WTC11 (cell line): ENCODE data around the gene C1orf198. TPM values are rescaled to one million over a fixed set of nuclear protein-coding genes. Genes with fewer than 3 reads are reported as not detected.

Source experiments
- ATAC-seq: fragments of 200-7000 bp; cut with Tn5 transposase; 2 replicates; pipeline ENCODE4 v1.10.0; 2021; ENCODE audit warnings: mild to moderate bottlenecking, moderate library complexity
- CTCF ChIA-PET: fragments of 300-600 bp; sonication (Branson Sonifier 250); formaldehyde crosslinking; loops from one replicate; lab custom pipeline; 2021; ENCODE audit warnings: antibody characterized with exemption; lab: Charles Lee
- POLR2A ChIA-PET: fragments of 350-600 bp; sonication (Branson Sonifier 250); formaldehyde crosslinking; loops from one replicate; lab custom pipeline; 2021; ENCODE audit warnings: antibody characterized with exemption; lab: Charles Lee
- DNase-seq: peaks from one replicate; pipeline ENCODE4 v3.0.0; 2021; ENCODE audit warnings: low spot score
- H3K27ac Mint-ChIP-seq: 2 replicates; pipeline ENCODE4 v1.8.0; 2021; ENCODE audit warnings: mixed read lengths
- H3K27me3 Mint-ChIP-seq: 2 replicates; pipeline ENCODE4 v1.8.0; 2021; ENCODE audit warnings: low read depth, mild to moderate bottlenecking, moderate library complexity, mixed read lengths
- H3K36me3 Mint-ChIP-seq: 2 replicates; pipeline ENCODE4 v1.8.0; 2021; ENCODE audit warnings: mixed read lengths
- H3K4me1 Mint-ChIP-seq: 2 replicates; pipeline ENCODE4 v1.8.0; 2022; ENCODE audit warnings: mixed read lengths
- H3K4me3 Mint-ChIP-seq: 2 replicates; pipeline ENCODE4 v1.8.0; 2021; ENCODE audit warnings: mild to moderate bottlenecking, moderate library complexity, mixed read lengths
- H3K9me3 Mint-ChIP-seq: 2 replicates; pipeline ENCODE4 v1.8.0; 2021; ENCODE audit warnings: mixed read lengths
- ATF1 ChIP-seq: sonication (generic); formaldehyde crosslinking; IDR thresholded peaks from 2 replicates; pipeline ENCODE4 v1.8.1; 2023; ENCODE audit warnings: mild to moderate bottlenecking, moderate library complexity, missing genetic modification reagents
- ATF3 ChIP-seq: sonication (generic); formaldehyde crosslinking; conservative IDR thresholded peaks from 2 replicates; pipeline ENCODE4 v1.8.1; 2022; ENCODE audit warnings: mild to moderate bottlenecking, missing genetic modification reagents
- CREM ChIP-seq: sonication (generic); formaldehyde crosslinking; IDR thresholded peaks from 2 replicates; pipeline ENCODE4 v1.8.1; 2022; ENCODE audit warnings: mild to moderate bottlenecking, missing genetic modification reagents, moderate library complexity
- ELF4 ChIP-seq: sonication (generic); formaldehyde crosslinking; IDR thresholded peaks from 2 replicates; pipeline ENCODE4 v1.8.1; 2022; ENCODE audit warnings: low read depth, mild to moderate bottlenecking, moderate library complexity, missing genetic modification reagents
- ESRRA ChIP-seq: sonication (generic); formaldehyde crosslinking; IDR thresholded peaks from 2 replicates; pipeline ENCODE4 v1.8.1; 2022; ENCODE audit warnings: mild to moderate bottlenecking, missing genetic modification reagents, borderline replicate concordance
- FOXJ3 ChIP-seq: sonication (generic); formaldehyde crosslinking; IDR thresholded peaks from 2 replicates; pipeline ENCODE4 v1.9.0; 2021; ENCODE audit warnings: missing genetic modification reagents, mild to moderate bottlenecking, borderline replicate concordance
- FOXK1 ChIP-seq: sonication (generic); formaldehyde crosslinking; IDR thresholded peaks from 2 replicates; pipeline ENCODE4 v1.8.0; 2022; ENCODE audit warnings: mild to moderate bottlenecking, moderate library complexity, missing genetic modification reagents
- GABPB1 ChIP-seq: sonication (generic); formaldehyde crosslinking; IDR thresholded peaks from 2 replicates; pipeline ENCODE4 v1.8.1; 2023; ENCODE audit warnings: mild to moderate bottlenecking, missing genetic modification reagents
- GTF2I ChIP-seq: fragments of 250-450 bp; sonication (Bioruptor Pico); conservative IDR thresholded peaks from 2 replicates; pipeline ENCODE4 v1.4.0; 2021; ENCODE audit warnings: mild to moderate bottlenecking
- HMGA2 ChIP-seq: fragments of 250-450 bp; sonication (Bioruptor Pico); IDR thresholded peaks from 2 replicates; pipeline ENCODE4 v1.4.0; 2021; ENCODE audit warnings: mild to moderate bottlenecking, moderate library complexity
- JAZF1 ChIP-seq: fragments of 250-450 bp; sonication (Bioruptor Pico); IDR thresholded peaks from 2 replicates; pipeline ENCODE4 v1.9.0; 2021; ENCODE audit warnings: moderate library complexity, mild to moderate bottlenecking, inconsistent platforms
- MYBL2 ChIP-seq: sonication (generic); formaldehyde crosslinking; IDR thresholded peaks from 2 replicates; pipeline ENCODE4 v1.8.1; 2023; ENCODE audit warnings: mild to moderate bottlenecking, moderate library complexity, missing genetic modification reagents
- NFATC4 ChIP-seq: fragments of 250-450 bp; sonication (Bioruptor Pico); IDR thresholded peaks from 2 replicates; pipeline ENCODE4 v1.9.0; 2021; ENCODE audit warnings: mild to moderate bottlenecking
- PREB ChIP-seq: sonication (generic); formaldehyde crosslinking; IDR thresholded peaks from 2 replicates; pipeline ENCODE4 v1.8.1; 2022; ENCODE audit warnings: mild to moderate bottlenecking, missing genetic modification reagents, moderate library complexity, borderline replicate concordance
- SMAD3 ChIP-seq: sonication (generic); formaldehyde crosslinking; IDR thresholded peaks from 2 replicates; pipeline ENCODE4 v1.8.0; 2022; ENCODE audit warnings: missing genetic modification reagents, mild to moderate bottlenecking, borderline replicate concordance
- STAT6 ChIP-seq: sonication (generic); formaldehyde crosslinking; conservative IDR thresholded peaks from 2 replicates; pipeline ENCODE4 v1.8.1; 2023; ENCODE audit warnings: mild to moderate bottlenecking, low read depth, missing genetic modification reagents, moderate library complexity
- ZBTB21 ChIP-seq: sonication (generic); formaldehyde crosslinking; IDR thresholded peaks from 2 replicates; pipeline ENCODE4 v1.8.1; 2023; ENCODE audit warnings: mild to moderate bottlenecking, missing genetic modification reagents, borderline replicate concordance
- ZMAT4 ChIP-seq: fragments of 250-450 bp; sonication (Bioruptor Pico); IDR thresholded peaks from 2 replicates; pipeline ENCODE4 v1.9.0; 2021; ENCODE audit warnings: mild to moderate bottlenecking
- ZNF138 ChIP-seq: sonication (generic); formaldehyde crosslinking; conservative IDR thresholded peaks from 2 replicates; pipeline ENCODE4 v1.8.1; 2022; ENCODE audit warnings: mild to moderate bottlenecking, moderate library complexity, missing genetic modification reagents
- ZNF232 ChIP-seq: sonication (generic); formaldehyde crosslinking; IDR thresholded peaks from 2 replicates; pipeline ENCODE4 v1.8.0; 2022; ENCODE audit warnings: mild to moderate bottlenecking, missing genetic modification reagents
- ZNF263 ChIP-seq: sonication (generic); formaldehyde crosslinking; IDR thresholded peaks from 2 replicates; pipeline ENCODE4 v1.8.1; 2022; ENCODE audit warnings: low read depth, mild to moderate bottlenecking, moderate library complexity, missing genetic modification reagents
- ZNF396 ChIP-seq: fragments of 250-450 bp; sonication (Bioruptor Pico); IDR thresholded peaks from 2 replicates; pipeline ENCODE4 v1.8.0; 2021; ENCODE audit warnings: mild to moderate bottlenecking, moderate library complexity, borderline replicate concordance
- ZNF416 ChIP-seq: fragments of 250-450 bp; sonication (Bioruptor Pico); IDR thresholded peaks from 2 replicates; pipeline ENCODE4 v1.9.0; 2021; ENCODE audit warnings: mild to moderate bottlenecking, inconsistent platforms
- ZNF423 ChIP-seq: fragments of 250-450 bp; sonication (Bioruptor Pico); IDR thresholded peaks from 2 replicates; pipeline ENCODE4 v2.1.2; 2022; ENCODE audit warnings: mild to moderate bottlenecking, moderate library complexity
- ZNF512 ChIP-seq: sonication (generic); formaldehyde crosslinking; IDR thresholded peaks from 2 replicates; pipeline ENCODE4 v1.8.1; 2022; ENCODE audit warnings: missing genetic modification reagents, borderline replicate concordance
- total RNA-seq: library from RNA; stranded (reverse); gene quantifications from 3 replicates; pipeline ENCODE4 v1.2.3, GENCODE V29; 2021

C1orf198 gene
- total RNA-seq, 1 experiment from 2014 or later, result 26.9 TPM

GRCh38 chr1:230857077-230857476, 11.2 kb downstream of the C1orf198 start:
- no peak overlapping the region for H3K4me3 Mint-ChIP-seq
- 0 out of 2 replicates have a peak overlapping the region, but pooled peaks have one; percentile 7 for H3K27ac Mint-ChIP-seq
- peaks cover 25% of the 10 kb centered on the region for H3K4me1 Mint-ChIP-seq
- H3K36me3 Mint-ChIP-seq, result peaks cover 37% of the 10 kb centered on the region
- no peaks in the 10 kb centered on the region for H3K27me3 Mint-ChIP-seq
- no peak for TF ChIP-seq ZNF138
- no peak for TF ChIP-seq ZNF263 (CRISPR knock-in tag)
- no peak for TF ChIP-seq STAT6 (CRISPR knock-in tag)
- TF ChIP-seq GTF2I, result no peak
- TF ChIP-seq ZMAT4 (CRISPR knock-in tag), result no peak
- no peak for TF ChIP-seq ELF4 (CRISPR knock-in tag)
- TF ChIP-seq SMAD3 (CRISPR knock-in tag), result no peak
- TF ChIP-seq HMGA2 (CRISPR knock-in tag), result no peak
- no peak for TF ChIP-seq ZNF423 (CRISPR knock-in tag)
- no peak for TF ChIP-seq MYBL2 (CRISPR knock-in tag)
- no peak for TF ChIP-seq ESRRA
- TF ChIP-seq JAZF1, result no peak
- no peak for TF ChIP-seq GABPB1 (CRISPR knock-in tag)
- no peak for TF ChIP-seq ATF1 (CRISPR knock-in tag)
- DNase-seq (no peak), ATAC-seq (no peak)
- POLR2A ChIA-PET, result no interaction called here
- H3K9me3 Mint-ChIP-seq, result peaks cover 10% of the 10 kb centered on the region
- CTCF ChIA-PET, result no interaction called here

GRCh38 chr1:230855886-230856285, 12.4 kb downstream of the C1orf198 start:
- Mint-ChIP-seq H3K4me3 (no peak overlapping the region), H3K4me1 (peaks cover 28% of the 10 kb centered on the region), H3K27ac (no peak overlapping the region), H3K36me3 (peaks cover 43% of the 10 kb centered on the region), H3K27me3 (no peaks in the 10 kb centered on the region), H3K9me3 (peaks cover 10% of the 10 kb centered on the region)
- CTCF ChIA-PET, result no interaction called here
- ATAC-seq, result no peak
- POLR2A ChIA-PET, result no interaction called here
- DNase-seq, result no peak
- no peak for TF ChIP-seq ZNF396 (CRISPR knock-in tag)
- no peak for TF ChIP-seq FOXJ3 (CRISPR knock-in tag)
- TF ChIP-seq ELF4 (CRISPR knock-in tag), result no peak

- CTCF ChIA-PET, result interaction anchor here (1.3 kb wide), 1 partner anchor 10 kb away, joined by 3 read pairs; no protein-coding TSS in a partner anchor
- Mint-ChIP-seq H3K36me3 (peaks cover 41% of the 10 kb centered on the region), H3K4me1 (peaks cover 39% of the 10 kb centered on the region), H3K4me3 (no peak overlapping the region), H3K27ac (no peak overlapping the region), H3K9me3 (peaks cover 10% of the 10 kb centered on the region), H3K27me3 (no peaks in the 10 kb centered on the region)
- no peak for ATAC-seq
- no peak for DNase-seq
- TF ChIP-seq ATF3 (CRISPR knock-in tag) (no peak), ZBTB21 (no peak), ZNF416 (CRISPR knock-in tag) (no peak), JAZF1 (no peak)
- POLR2A ChIA-PET, result no interaction called here
These were observed 13.9 kb downstream of the C1orf198 start for GRCh38 chr1:230854423-230854822.

DNA sequence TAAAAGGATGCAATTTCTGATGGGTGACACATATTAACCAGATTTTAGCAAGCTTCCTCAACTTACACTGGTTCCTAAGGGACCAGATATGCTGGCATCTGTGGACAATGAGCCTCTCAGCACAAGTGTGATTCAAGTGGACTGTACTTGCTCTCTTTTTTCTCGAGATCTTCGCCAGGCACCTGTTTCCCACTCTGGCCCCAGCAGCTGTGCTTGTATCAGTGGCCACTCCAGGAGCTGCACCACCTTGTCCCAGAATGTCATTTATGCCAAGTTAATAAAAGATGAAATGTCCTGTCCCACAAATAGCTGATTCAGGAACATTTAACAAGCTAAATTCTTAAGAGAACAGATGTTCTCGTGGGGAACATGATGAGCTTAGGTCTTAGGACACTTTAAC, 14.6 kb downstream of the C1orf198 start:
- peaks cover 41% of the 10 kb centered on the region for H3K36me3 Mint-ChIP-seq
- H3K27ac Mint-ChIP-seq, result no peak overlapping the region
- peaks cover 33% of the 10 kb centered on the region for H3K4me1 Mint-ChIP-seq
- H3K9me3 Mint-ChIP-seq, result peaks cover 10% of the 10 kb centered on the region
- CTCF ChIA-PET, result interaction anchor here (1.3 kb wide), 1 partner anchor 10 kb away, joined by 3 read pairs; no protein-coding TSS in a partner anchor
- H3K4me3 Mint-ChIP-seq, result no peak overlapping the region
- TF ChIP-seq ZNF232 (CRISPR knock-in tag) (no peak), ZNF396 (CRISPR knock-in tag) (no peak), PREB (CRISPR knock-in tag) (no peak), ZNF263 (CRISPR knock-in tag) (no peak), ATF3 (CRISPR knock-in tag) (no peak), ZNF512 (CRISPR knock-in tag) (no peak), HMGA2 (CRISPR knock-in tag) (no peak), CREM (CRISPR knock-in tag) (no peak), FOXK1 (CRISPR knock-in tag) (no peak), NFATC4 (CRISPR knock-in tag) (no peak)
- no peaks in the 10 kb centered on the region for H3K27me3 Mint-ChIP-seq
- POLR2A ChIA-PET, result no interaction called here
- DNase-seq (no peak), ATAC-seq (no peak)
